Measurements from ENCODE around the gene ZNG1B.
"Not testable (repeated sequence)": the region's sequence is repeated elsewhere in the genome, so short reads cannot be mapped to it uniquely, and the experiment has no call there.

DNA sequence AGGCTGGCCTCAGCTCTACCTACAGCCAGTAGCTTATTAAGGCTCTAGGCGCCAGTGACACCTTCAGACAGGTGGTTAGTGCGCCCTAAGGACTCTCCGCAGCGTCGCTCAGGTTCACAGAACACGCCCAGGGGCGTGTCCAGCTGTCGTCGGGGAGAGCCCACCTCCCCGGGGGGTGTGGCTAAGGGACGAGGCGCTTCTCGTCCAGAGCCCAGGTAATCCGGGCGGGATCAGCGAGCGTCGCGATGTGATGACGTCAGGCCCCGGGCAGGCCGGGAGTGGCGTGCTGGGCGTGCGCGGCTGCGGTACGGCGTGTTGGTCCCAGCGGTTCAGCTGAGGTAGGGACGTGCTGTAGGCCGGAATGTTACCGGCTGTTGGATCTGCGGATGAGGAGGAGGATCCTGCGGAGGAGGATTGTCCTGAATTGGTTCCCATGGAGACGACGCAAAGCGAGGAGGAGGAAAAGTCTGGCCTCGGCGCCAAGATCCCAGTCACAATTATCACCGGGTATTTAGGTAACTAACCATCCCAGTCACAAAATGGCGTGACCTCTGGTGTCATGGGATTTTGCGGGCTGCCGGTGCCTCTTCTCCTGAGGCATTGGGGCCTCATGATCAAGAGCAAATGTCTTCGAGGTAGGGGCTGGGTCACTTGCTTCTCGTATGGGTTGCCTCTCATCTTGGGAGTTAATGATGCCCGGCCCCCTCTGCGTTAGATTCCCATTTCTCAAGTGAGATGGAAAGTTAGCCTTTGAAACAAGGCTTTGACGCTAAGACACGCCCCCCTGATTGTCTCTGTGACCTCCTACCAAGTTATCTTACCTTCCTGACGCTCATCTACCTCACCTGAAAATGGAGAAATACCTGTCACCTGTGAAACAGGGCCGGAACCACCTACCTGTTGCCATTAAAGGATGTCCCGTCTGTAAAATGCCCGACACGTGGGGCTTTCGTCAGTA lies at the start of gene ZNG1B:
- not testable (repeated sequence) for TF ChIP-seq TEAD2 (CRISPR knock-in tag; IDR thresholded peaks at IDR 0.05); ARID2 (CRISPR knock-in tag; IDR thresholded peaks at IDR 0.05; ENCODE audit: borderline replicate concordance); EZH2 (conservative IDR thresholded peaks at IDR 0.05; ENCODE audit: low read depth, low read length); JUNB (CRISPR knock-in tag; IDR thresholded peaks at IDR 0.05; ENCODE audit: borderline replicate concordance); ZFP36L1 (CRISPR knock-in tag; IDR thresholded peaks at IDR 0.05)
- TF ChIP-seq, protein P1, sequence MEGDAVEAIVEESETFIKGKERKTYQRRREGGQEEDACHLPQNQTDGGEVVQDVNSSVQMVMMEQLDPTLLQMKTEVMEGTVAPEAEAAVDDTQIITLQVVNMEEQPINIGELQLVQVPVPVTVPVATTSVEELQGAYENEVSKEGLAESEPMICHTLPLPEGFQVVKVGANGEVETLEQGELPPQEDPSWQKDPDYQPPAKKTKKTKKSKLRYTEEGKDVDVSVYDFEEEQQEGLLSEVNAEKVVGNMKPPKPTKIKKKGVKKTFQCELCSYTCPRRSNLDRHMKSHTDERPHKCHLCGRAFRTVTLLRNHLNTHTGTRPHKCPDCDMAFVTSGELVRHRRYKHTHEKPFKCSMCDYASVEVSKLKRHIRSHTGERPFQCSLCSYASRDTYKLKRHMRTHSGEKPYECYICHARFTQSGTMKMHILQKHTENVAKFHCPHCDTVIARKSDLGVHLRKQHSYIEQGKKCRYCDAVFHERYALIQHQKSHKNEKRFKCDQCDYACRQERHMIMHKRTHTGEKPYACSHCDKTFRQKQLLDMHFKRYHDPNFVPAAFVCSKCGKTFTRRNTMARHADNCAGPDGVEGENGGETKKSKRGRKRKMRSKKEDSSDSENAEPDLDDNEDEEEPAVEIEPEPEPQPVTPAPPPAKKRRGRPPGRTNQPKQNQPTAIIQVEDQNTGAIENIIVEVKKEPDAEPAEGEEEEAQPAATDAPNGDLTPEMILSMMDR (CRISPR knock-in tag; IDR thresholded peaks at IDR 0.05): not testable (repeated sequence)
- 0 out of 2 replicates have a peak, but pooled peaks have one; percentile 21 for TF ChIP-seq MEIS2 (CRISPR knock-in tag; IDR thresholded peaks at IDR 0.05)
- TF ChIP-seq YEATS2 (CRISPR knock-in tag; IDR thresholded peaks at IDR 0.05; ENCODE audit: borderline replicate concordance): peak; percentile 49; the same call in 1 of the 2 replicates
